Panc1 (cell line): Measurements from ENCODE around the gene FAAP100. TPM values are rescaled to one million over a fixed set of nuclear protein-coding genes. Genes with fewer than 3 reads are reported as not detected.
A peak's percentile ranks its signal among the peaks of the same experiment; 100 is the strongest.

Source experiments
- ATAC-seq: fragments of 200-7000 bp; cut with Tn5 transposase; 2 replicates; pipeline ENCODE4 v1.9.1; 2020; ENCODE audit warnings: mild to moderate bottlenecking, moderate library complexity
- BruUV-seq: library from RNA; stranded (reverse); fragments of 400-500 nt; replicated peaks from 2 replicates; lab custom pipeline; 2021; lab: Mats Ljungman, UMichigan
- CTCF ChIA-PET: fragments of 300-600 bp; sonication (Branson Sonifier 250); formaldehyde crosslinking; loops from one replicate; lab custom pipeline; 2022; ENCODE audit warnings: antibody characterized with exemption; lab: Charles Lee
- POLR2A ChIA-PET: fragments of 300-600 bp; sonication (Branson Sonifier 250); formaldehyde crosslinking; loops from one replicate; lab custom pipeline; 2022; ENCODE audit warnings: antibody characterized with exemption; lab: Charles Lee
- DNase-seq: peaks from one replicate; pipeline ENCODE4 v3.0.0-alpha.2; 2010; ENCODE audit warnings: low read depth, low spot score
- H3K27ac ChIP-seq: 2 replicates; pipeline ENCODE4 v1.5.1; 2011; ENCODE audit warnings: mild to moderate bottlenecking, low read length, inconsistent platforms
- H3K27me3 ChIP-seq: fragments of 200-500 bp; sonication (Bioruptor generic); 2 replicates; pipeline ENCODE4 v1.6.0; 2014; ENCODE audit warnings: low read length, inconsistent platforms; ENCODE audit not compliant: control insufficient read depth, insufficient read depth
- H3K36me3 ChIP-seq: fragments of 200-500 bp; sonication (Bioruptor generic); 2 replicates; pipeline ENCODE4 v1.5.1; 2014; ENCODE audit warnings: inconsistent platforms, mild to moderate bottlenecking, low read length, moderate library complexity; ENCODE audit not compliant: control insufficient read depth, insufficient read depth
- H3K4me1 ChIP-seq: 2 replicates; pipeline ENCODE4 v1.5.1; 2011; ENCODE audit warnings: inconsistent platforms, mild to moderate bottlenecking, low read length, moderate library complexity; ENCODE audit not compliant: control insufficient read depth, insufficient read depth
- H3K4me3 ChIP-seq, 2 experiments: 2 replicates each; pipeline ENCODE4 v1.5.1; 2011 to 2012; ENCODE audit warnings: low read depth in 2 of 2, low read length in 2 of 2, mild to moderate bottlenecking in 2 of 2, inconsistent platforms in 1 of 2, moderate library complexity in 1 of 2
- H3K9me3 ChIP-seq: fragments of 200-500 bp; sonication (Bioruptor generic); 2 replicates; pipeline ENCODE4 v1.5.1; 2014; ENCODE audit warnings: low read depth, mild to moderate bottlenecking, inconsistent platforms, low read length, moderate library complexity; ENCODE audit not compliant: control insufficient read depth, insufficient read depth
- CTCF ChIP-seq: fragments of 450-650 bp; IDR thresholded peaks from 2 replicates; pipeline ENCODE4 v1.5.1; 2017; ENCODE audit warnings: mild to moderate bottlenecking
- POLR2AphosphoS5 ChIP-seq: IDR thresholded peaks from 2 replicates; pipeline ENCODE4 v1.6.1; 2012; ENCODE audit warnings: mild to moderate bottlenecking, low read depth, low read length, moderate library complexity
- REST ChIP-seq, 2 experiments: IDR thresholded peaks; 2 replicates each; pipeline ENCODE4 v1.6.1; 2011 to 2012; ENCODE audit warnings: low read depth in 2 of 2, control low read depth in 1 of 2, low read length in 1 of 2, mild to moderate bottlenecking in 1 of 2, moderate library complexity in 1 of 2; ENCODE audit not compliant: insufficient read depth in 1 of 2
- SIN3A ChIP-seq: IDR thresholded peaks from 2 replicates; pipeline ENCODE4 v1.6.1; 2012; ENCODE audit warnings: low read depth, mild to moderate bottlenecking, low read length, moderate library complexity, borderline replicate concordance; ENCODE audit not compliant: insufficient read depth
- TCF7L2 ChIP-seq: IDR thresholded peaks from 2 replicates; pipeline ENCODE4 v1.6.1; 2011; ENCODE audit warnings: mild to moderate bottlenecking, low read depth, low read length, inconsistent platforms
- in situ Hi-C: cut with HindIII; loops from 2 replicates; pipeline ENCODE4 v1.10.0; 2016; ENCODE audit warnings: low sequenced_read_pairs, low pct_unique_long_range_greater_than_20kb
- intact Hi-C: fragments of 100-400 bp; cut with micrococcal nuclease; formaldehyde crosslinking; loops from one replicate; pipeline ENCODE4 v1.10.0; 2022; ENCODE audit not compliant: unreplicated experiment
- total RNA-seq: library from RNA; stranded (reverse); gene quantifications from one replicate; pipeline ENCODE4 v1.2.1, GENCODE V29; 2021; ENCODE audit not compliant: unreplicated experiment

FAAP100 gene
- total RNA-seq, 1 experiment from 2014 or later: 265 TPM

DNA sequence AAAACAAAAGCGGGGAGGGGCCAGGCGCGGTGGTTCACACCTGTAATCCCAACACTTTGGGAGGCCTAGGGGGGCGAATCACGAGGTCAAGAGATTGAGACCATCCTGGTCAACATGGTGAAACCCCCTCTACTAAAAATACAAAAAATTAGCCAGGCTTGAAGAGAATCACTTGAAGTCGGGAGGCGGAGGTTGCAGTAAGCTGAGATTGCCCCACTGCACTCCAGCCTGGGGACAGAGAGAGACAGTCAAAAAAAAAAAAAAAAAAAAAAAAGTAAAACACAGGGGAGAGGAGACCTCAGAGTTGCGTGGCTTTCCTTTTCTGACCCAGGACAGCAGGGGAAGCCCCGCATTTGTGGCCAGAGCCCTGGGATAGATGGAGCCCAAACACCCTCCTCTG, 59.4 kb downstream of the FAAP100 start:
- ChIA-PET CTCF (no interaction called here), POLR2A (no interaction called here)
- Histone ChIP-seq H3K27me3 (no peaks in the 10 kb centered on the region), H3K36me3 (no peaks in the 10 kb centered on the region; the same call in 1 of the 2 replicates), H3K4me1 (peaks cover 26% of the 10 kb centered on the region), H3K27ac (no peak overlapping the region), H3K9me3 (no peaks in the 10 kb centered on the region), H3K4me3 (no peak overlapping the region)
- intact Hi-C loops (no loop called here), in situ Hi-C loops (no loop called here)
- BruUV-seq: no TSS peak
- ATAC-seq (no peak), DNase-seq (no peak)
- TF ChIP-seq POLR2AphosphoS5: no peak
- no peak for TF ChIP-seq SIN3A
- no peak for TF ChIP-seq REST (IDR thresholded peaks at IDR 0.05; ENCODE audit: insufficient read depth in 1 of 2, low read depth in 2 of 2, low read length in 1 of 2)
- TF ChIP-seq TCF7L2: no peak
- TF ChIP-seq CTCF: no peak

GRCh38 chr17:81492202-81492601, 60.0 kb downstream of the FAAP100 start:
- DNase-seq (no peak), ATAC-seq (no peak)
- ChIA-PET POLR2A (interaction anchor here (0.6 kb wide), 1 partner anchor 9 kb away, joined by 6 read pairs; no protein-coding TSS in a partner anchor), CTCF (no interaction called here)
- in situ Hi-C loops (no loop called here), intact Hi-C loops (no loop called here)
- Histone ChIP-seq H3K36me3 (no peaks in the 10 kb centered on the region; the same call in 1 of the 2 replicates), H3K4me3 (no peak overlapping the region), H3K27me3 (no peaks in the 10 kb centered on the region), H3K9me3 (no peaks in the 10 kb centered on the region), H3K27ac (0 out of 2 replicates have a peak overlapping the region, but pooled peaks have one; percentile 18), H3K4me1 (peaks cover 29% of the 10 kb centered on the region)
- no peak for TF ChIP-seq TCF7L2
- no peak for TF ChIP-seq POLR2AphosphoS5
- TF ChIP-seq CTCF: no peak
- BruUV-seq: no TSS peak
